Panc1 (cell line): ENCODE measurements around the gene ADAMTS9. TPM values are rescaled to one million over a fixed set of nuclear protein-coding genes. Genes with fewer than 3 reads are reported as not detected.

Experiments used
- ATAC-seq: fragments of 200-7000 bp; cut with Tn5 transposase; 2 replicates; pipeline ENCODE4 v1.9.1; 2020; ENCODE audit warnings: mild to moderate bottlenecking, moderate library complexity
- BruUV-seq: library from RNA; stranded (reverse); fragments of 400-500 nt; replicated peaks from 2 replicates; lab custom pipeline; 2021; lab: Mats Ljungman, UMichigan
- CTCF ChIA-PET: fragments of 300-600 bp; sonication (Branson Sonifier 250); formaldehyde crosslinking; loops from one replicate; lab custom pipeline; 2022; ENCODE audit warnings: antibody characterized with exemption; lab: Charles Lee
- POLR2A ChIA-PET: fragments of 300-600 bp; sonication (Branson Sonifier 250); formaldehyde crosslinking; loops from one replicate; lab custom pipeline; 2022; ENCODE audit warnings: antibody characterized with exemption; lab: Charles Lee
- DNase-seq: peaks from one replicate; pipeline ENCODE4 v3.0.0-alpha.2; 2010; ENCODE audit warnings: low read depth, low spot score
- H3K27ac ChIP-seq: 2 replicates; pipeline ENCODE4 v1.5.1; 2011; ENCODE audit warnings: mild to moderate bottlenecking, low read length, inconsistent platforms
- H3K27me3 ChIP-seq: fragments of 200-500 bp; sonication (Bioruptor generic); 2 replicates; pipeline ENCODE4 v1.6.0; 2014; ENCODE audit warnings: low read length, inconsistent platforms; ENCODE audit not compliant: control insufficient read depth, insufficient read depth
- H3K36me3 ChIP-seq: fragments of 200-500 bp; sonication (Bioruptor generic); 2 replicates; pipeline ENCODE4 v1.5.1; 2014; ENCODE audit warnings: inconsistent platforms, mild to moderate bottlenecking, low read length, moderate library complexity; ENCODE audit not compliant: control insufficient read depth, insufficient read depth
- H3K4me1 ChIP-seq: 2 replicates; pipeline ENCODE4 v1.5.1; 2011; ENCODE audit warnings: inconsistent platforms, mild to moderate bottlenecking, low read length, moderate library complexity; ENCODE audit not compliant: control insufficient read depth, insufficient read depth
- H3K4me3 ChIP-seq, 2 experiments: 2 replicates each; pipeline ENCODE4 v1.5.1; 2011 to 2012; ENCODE audit warnings: low read depth in 2 of 2, low read length in 2 of 2, mild to moderate bottlenecking in 2 of 2, inconsistent platforms in 1 of 2, moderate library complexity in 1 of 2
- H3K9me3 ChIP-seq: fragments of 200-500 bp; sonication (Bioruptor generic); 2 replicates; pipeline ENCODE4 v1.5.1; 2014; ENCODE audit warnings: low read depth, mild to moderate bottlenecking, inconsistent platforms, low read length, moderate library complexity; ENCODE audit not compliant: control insufficient read depth, insufficient read depth
- CTCF ChIP-seq: fragments of 450-650 bp; IDR thresholded peaks from 2 replicates; pipeline ENCODE4 v1.5.1; 2017; ENCODE audit warnings: mild to moderate bottlenecking
- POLR2AphosphoS5 ChIP-seq: IDR thresholded peaks from 2 replicates; pipeline ENCODE4 v1.6.1; 2012; ENCODE audit warnings: mild to moderate bottlenecking, low read depth, low read length, moderate library complexity
- REST ChIP-seq, 2 experiments: IDR thresholded peaks; 2 replicates each; pipeline ENCODE4 v1.6.1; 2011 to 2012; ENCODE audit warnings: low read depth in 2 of 2, control low read depth in 1 of 2, low read length in 1 of 2, mild to moderate bottlenecking in 1 of 2, moderate library complexity in 1 of 2; ENCODE audit not compliant: insufficient read depth in 1 of 2
- SIN3A ChIP-seq: IDR thresholded peaks from 2 replicates; pipeline ENCODE4 v1.6.1; 2012; ENCODE audit warnings: low read depth, mild to moderate bottlenecking, low read length, moderate library complexity, borderline replicate concordance; ENCODE audit not compliant: insufficient read depth
- TCF7L2 ChIP-seq: IDR thresholded peaks from 2 replicates; pipeline ENCODE4 v1.6.1; 2011; ENCODE audit warnings: mild to moderate bottlenecking, low read depth, low read length, inconsistent platforms
- in situ Hi-C: cut with HindIII; loops from 2 replicates; pipeline ENCODE4 v1.10.0; 2016; ENCODE audit warnings: low sequenced_read_pairs, low pct_unique_long_range_greater_than_20kb
- intact Hi-C: fragments of 100-400 bp; cut with micrococcal nuclease; formaldehyde crosslinking; loops from one replicate; pipeline ENCODE4 v1.10.0; 2022; ENCODE audit not compliant: unreplicated experiment
- total RNA-seq: library from RNA; stranded (reverse); gene quantifications from one replicate; pipeline ENCODE4 v1.2.1, GENCODE V29; 2021; ENCODE audit not compliant: unreplicated experiment

The ADAMTS9 gene
- total RNA-seq, 1 experiment from 2014 or later, result 0.05 TPM

- Histone ChIP-seq H3K4me3 (no peak overlapping the region), H3K36me3 (no peaks in the 10 kb centered on the region), H3K27me3 (peaks cover 2% of the 10 kb centered on the region; the same call in 1 of the 2 replicates), H3K27ac (no peak overlapping the region), H3K4me1 (no peaks in the 10 kb centered on the region), H3K9me3 (no peaks in the 10 kb centered on the region)
- intact Hi-C loops, result no loop called here
- ATAC-seq, result no peak
- DNase-seq, result no peak
- POLR2A ChIA-PET, result no interaction called here
- in situ Hi-C loops, result no loop called here
- BruUV-seq, result no TSS peak
- CTCF ChIA-PET, result no interaction called here
- no peak for TF ChIP-seq POLR2AphosphoS5
- TF ChIP-seq SIN3A, result no peak
- TF ChIP-seq TCF7L2, result no peak
- no peak for TF ChIP-seq REST (IDR thresholded peaks at IDR 0.05; ENCODE audit: insufficient read depth in 1 of 2, low read depth in 2 of 2, low read length in 1 of 2)
- no peak for TF ChIP-seq CTCF
Observed at GRCh38 chr3:64561868-64562267, 125.9 kb downstream of the ADAMTS9 start.

GRCh38 chr3:64561325-64561843 lies 126.4 kb downstream of the ADAMTS9 start:
- POLR2A ChIA-PET, result no interaction called here

More at GRCh38 chr3:64561325-64561843, 126.4 kb downstream of the ADAMTS9 start:
- in situ Hi-C loops, result no loop called here
- CTCF ChIA-PET, result no interaction called here
- ATAC-seq (no peak), DNase-seq (no peak)
- intact Hi-C loops, result no loop called here
- Histone ChIP-seq H3K4me1 (no peaks in the 10 kb centered on the region), H3K27ac (no peak overlapping the region), H3K4me3 (no peak overlapping the region), H3K36me3 (no peaks in the 10 kb centered on the region), H3K9me3 (no peaks in the 10 kb centered on the region), H3K27me3 (peaks cover 2% of the 10 kb centered on the region; the same call in 1 of the 2 replicates)
- TF ChIP-seq TCF7L2, result no peak
- TF ChIP-seq POLR2AphosphoS5, result no peak
- no peak for TF ChIP-seq REST (IDR thresholded peaks at IDR 0.05; ENCODE audit: insufficient read depth in 1 of 2, low read depth in 2 of 2, low read length in 1 of 2)
- TF ChIP-seq SIN3A, result no peak
- no peak for TF ChIP-seq CTCF
- no TSS peak for BruUV-seq
